Endothelial cell of umbilical vein (primary cell): ENCODE results near the gene EPHX1. TPM values are rescaled to one million over a fixed set of nuclear protein-coding genes. Genes with fewer than 3 reads are reported as not detected.

Source experiments
- BruUV-seq: library from RNA; stranded (reverse); fragments of 400-500 nt; replicated peaks from 2 replicates; lab custom pipeline; 2021; lab: Mats Ljungman, UMichigan
- CTCF ChIA-PET: fragments of 300-600, 350-600 bp; sonication (Branson Sonifier 250); formaldehyde crosslinking; loops from one replicate; lab custom pipeline; 2021; ENCODE audit warnings: antibody characterized with exemption, inconsistent platforms; lab: Charles Lee
- POLR2A ChIA-PET: fragments of 300-600, 350-600 bp; sonication (Branson Sonifier 250); formaldehyde crosslinking; loops from one replicate; lab custom pipeline; 2021; ENCODE audit warnings: antibody characterized with exemption, inconsistent platforms; lab: Charles Lee
- DNase-seq: peaks from one replicate; pipeline ENCODE4 v3.0.0-alpha.2; 2011; ENCODE audit warnings: low read depth, low spot score
- FAIRE-seq: peaks from 2 replicates; lab custom pipeline; 2011; peaks lifted over from hg19 to GRCh38; lab: Jason Lieb, UNC
- H2AFZ ChIP-seq: 2 replicates; pipeline ENCODE4 v1.6.0; 2012; ENCODE audit warnings: low read depth, low read length, control low read depth, inconsistent platforms
- H3K27ac ChIP-seq: 2 replicates; pipeline ENCODE4 v1.5.1; 2011; ENCODE audit warnings: low read depth, mild to moderate bottlenecking, control low read depth, low read length, moderate library complexity; ENCODE audit not compliant: insufficient read depth
- H3K27me3 ChIP-seq, 2 experiments: 2 replicates each; pipeline versions ENCODE4 v1.6.0 to v1.6.1; 2011; ENCODE audit warnings: low read length in 2 of 2, mixed read lengths in 1 of 2; ENCODE audit not compliant: control insufficient read depth in 2 of 2, insufficient read depth in 2 of 2
- H3K36me3 ChIP-seq, 2 experiments: 2 replicates in 1 of 2; 3 replicates in 1 of 2; pipeline ENCODE4 v1.5.1; 2011; ENCODE audit warnings: low read length in 2 of 2, mild to moderate bottlenecking in 1 of 2, moderate library complexity in 1 of 2; ENCODE audit not compliant: control insufficient read depth in 2 of 2, insufficient read depth in 2 of 2; ENCODE audit errors: extremely low read depth in 1 of 2
- H3K4me1 ChIP-seq: 3 replicates; pipeline ENCODE4 v1.5.1; 2011; ENCODE audit warnings: mild to moderate bottlenecking, low read length; ENCODE audit not compliant: control insufficient read depth, insufficient read depth; ENCODE audit errors: extremely low read depth
- H3K4me2 ChIP-seq: 2 replicates; pipeline ENCODE4 v1.6.1; 2011; ENCODE audit warnings: low read length, control low read depth, mixed read lengths; ENCODE audit not compliant: insufficient read depth
- H3K4me3 ChIP-seq, 3 experiments: fragments of 200-600 bp in 1 of 3; sonication (generic), shearing (Covaris generic) in 1 of 3; replicated peaks in 1 of 3; 2 replicates each; pipeline ENCODE4 v1.5.1; 2011 to 2016; ENCODE audit warnings: control low read depth in 3 of 3, low read length in 3 of 3, mild to moderate bottlenecking in 2 of 3, inconsistent platforms in 1 of 3, low read depth in 1 of 3, moderate library complexity in 1 of 3; ENCODE audit not compliant: insufficient read depth in 1 of 3
- H3K79me2 ChIP-seq: 2 replicates; pipeline ENCODE4 v1.6.0; 2012; ENCODE audit warnings: low read length, inconsistent platforms; ENCODE audit not compliant: control insufficient read depth, insufficient read depth
- H3K9ac ChIP-seq: replicated peaks from 2 replicates; pipeline ENCODE3; 2011; ENCODE audit warnings: low read length, control low read depth; ENCODE audit not compliant: insufficient read depth; ENCODE audit errors: extremely low read depth
- H3K9me1 ChIP-seq: replicated peaks from 3 replicates; pipeline ENCODE4 v1.6.0; 2011; ENCODE audit warnings: mild to moderate bottlenecking, low read length; ENCODE audit not compliant: control insufficient read depth, insufficient read depth; ENCODE audit errors: extremely low read depth
- H3K9me3 ChIP-seq: replicated peaks from 2 replicates; pipeline ENCODE4 v1.5.1; 2012; ENCODE audit warnings: low read length, inconsistent platforms; ENCODE audit not compliant: control insufficient read depth, insufficient read depth
- H4K20me1 ChIP-seq: replicated peaks from 2 replicates; pipeline ENCODE3; 2011; ENCODE audit warnings: mild to moderate bottlenecking, low read length; ENCODE audit not compliant: control insufficient read depth, insufficient read depth; ENCODE audit errors: extremely low read depth
- CTCF ChIP-seq, 2 donors: IDR thresholded peaks; 1 replicate in 1 of 2; 2 replicates in 1 of 2; pipeline ENCODE4 v1.5.1; 2011; ENCODE audit warnings: low read length in 2 of 2, mild to moderate bottlenecking in 2 of 2, moderate library complexity in 2 of 2, control low read depth in 1 of 2, inconsistent platforms in 1 of 2, low read depth in 1 of 2; ENCODE audit not compliant: insufficient read depth in 1 of 2; ENCODE audit errors: extremely low read depth in 1 of 2
- EZH2 ChIP-seq: IDR thresholded peaks from 2 replicates; pipeline ENCODE4 v1.6.1; 2012; ENCODE audit warnings: borderline replicate concordance, low read depth, mild to moderate bottlenecking, moderate library complexity, low read length, inconsistent platforms; ENCODE audit not compliant: severe bottlenecking
- FOS ChIP-seq: IDR thresholded peaks from 2 replicates; pipeline ENCODE4 v1.6.1; 2011; ENCODE audit warnings: mild to moderate bottlenecking, low read length, moderate library complexity, borderline replicate concordance; ENCODE audit not compliant: insufficient read depth
- GATA2 ChIP-seq: IDR thresholded peaks from 2 replicates; pipeline ENCODE4 v1.7.0; 2011; ENCODE audit warnings: low read depth, mild to moderate bottlenecking, moderate library complexity, mixed read lengths, low read length; ENCODE audit not compliant: insufficient read length, insufficient read depth
- JUN ChIP-seq: IDR thresholded peaks from 2 replicates; pipeline ENCODE4 v1.6.1; 2011; ENCODE audit warnings: borderline replicate concordance, low read depth; ENCODE audit not compliant: insufficient read length, insufficient read depth
- MAX ChIP-seq: IDR thresholded peaks from 2 replicates; pipeline ENCODE4 v1.6.1; 2011; ENCODE audit not compliant: insufficient read depth, insufficient read length
- MYC ChIP-seq: IDR thresholded peaks from one replicate; pipeline ENCODE4 v1.6.1; 2011; ENCODE audit warnings: mild to moderate bottlenecking, low read depth, low read length
- POLR2A ChIP-seq: IDR thresholded peaks from 2 replicates; pipeline ENCODE4 v1.6.1; 2012; ENCODE audit warnings: low read depth, mild to moderate bottlenecking, control low read depth, low read length
- POLR2AphosphoS5 ChIP-seq: IDR thresholded peaks from 2 replicates; pipeline ENCODE4 v1.6.1; 2012; ENCODE audit warnings: low read depth, mild to moderate bottlenecking, control low read depth, low read length, moderate library complexity; ENCODE audit not compliant: insufficient read depth
- dilution Hi-C: fragments of 300-500 bp; cut with MboI; formaldehyde crosslinking; loops from one replicate; pipeline ENCODE4 v1.15.0; 2019; ENCODE audit warnings: low sequenced_read_pairs; ENCODE audit not compliant: extremely low pct_ligation_motif_present
- intact Hi-C: fragments of 100-400 bp; cut with micrococcal nuclease; formaldehyde crosslinking; loops from one replicate; pipeline ENCODE4 v1.10.0; 2022
- polyA plus RNA-seq, 4 experiments: library from polyadenylated mRNA; depleted of rRNA in 3 of 4; stranded (reverse) in 3 of 4; unstranded in 1 of 4; fragments of >200 nt; gene quantifications; 2 replicates each; pipeline versions ENCODE4 v1.2.1 to v1.2.3, GENCODE V29; 2011 to 2012; ENCODE audit warnings: missing spikeins in 1 of 4
- total RNA-seq: library from RNA; stranded (reverse); gene quantifications from 2 replicates; pipeline ENCODE4 v1.2.3, GENCODE V29; 2021

Gene EPHX1
- total and polyA plus RNA-seq, 2 donors (not counting 3 experiments of a cell fraction or from before 2014, with no cell fraction given): 23.7 to 25.2 TPM

GRCh38 chr1:225865514-225865913, 55.6 kb downstream of the EPHX1 start:
- Histone ChIP-seq H3K9me1 (no peaks in the 10 kb centered on the region), H3K36me3 (peaks cover 0 to 26% of the 10 kb centered on the region in 2 experiments), H4K20me1 (no peaks in the 10 kb centered on the region), H3K27me3 (no peaks in the 10 kb centered on the region), H3K4me1 (peaks cover 12% of the 10 kb centered on the region), H2AFZ (no peak overlapping the region), H3K4me2 (no peak overlapping the region), H3K27ac (no peak overlapping the region), H3K9me3 (no peaks in the 10 kb centered on the region), H3K9ac (no peak overlapping the region), H3K4me3 (no peak overlapping the region), H3K79me2 (no peaks in the 10 kb centered on the region)
- intact Hi-C loops (loop anchor here (5.0 kb wide), 1 partner anchor 112 kb away; no protein-coding TSS in a partner anchor), dilution Hi-C loops (no loop called here)
- BruUV-seq: no TSS peak
- ChIA-PET CTCF (interaction anchor here (0.9 to 1.2 kb wide), 3 partner anchors 13 to 88 kb away, joined by 3 to 5 read pairs (median 3); partner anchors contain the start of gene SRP9), POLR2A (no interaction called here)
- no peak for TF ChIP-seq GATA2
- no peak for TF ChIP-seq POLR2AphosphoS5
- no peak for TF ChIP-seq POLR2A
- TF ChIP-seq CTCF (IDR thresholded peaks at IDR 0.05; ENCODE audit: extremely low read depth in 1 of 2, insufficient read depth in 1 of 2, low read depth in 1 of 2, low read length in 2 of 2): no peak
- TF ChIP-seq MYC: no peak
- no peak for TF ChIP-seq MAX
- TF ChIP-seq FOS: no peak
- TF ChIP-seq EZH2: no peak
- no peak for TF ChIP-seq JUN
- FAIRE-seq (no peak), DNase-seq (no peak)
